IMR-90 (cell line): ENCODE measurements around the gene TRABD. TPM values are rescaled to one million over a fixed set of nuclear protein-coding genes. Genes with fewer than 3 reads are reported as not detected.
A peak's percentile ranks its signal among the peaks of the same experiment; 100 is the strongest.

ENCODE experiments used
- ATAC-seq: fragments of 200-7000 bp; cut with Tn5 transposase; 2 replicates; pipeline ENCODE4 v1.9.1; 2020; ENCODE audit warnings: low read depth, mild to moderate bottlenecking, moderate library complexity
- BruUV-seq: library from RNA; stranded (reverse); fragments of 400-500 nt; replicated peaks from 2 replicates; lab custom pipeline; 2021; lab: Mats Ljungman, UMichigan
- CTCF ChIA-PET: fragments of 300-600 bp; formaldehyde crosslinking; extraction: SDS; loops from one replicate; lab custom pipeline; 2021; ENCODE audit warnings: antibody characterized with exemption; lab: Yijun Ruan, JAX
- POLR2A ChIA-PET: fragments of 300-600 bp; sonication (Branson Sonifier 250); formaldehyde crosslinking; loops from one replicate; lab custom pipeline; 2022; ENCODE audit warnings: antibody characterized with exemption; ENCODE audit not compliant: unreplicated experiment; lab: Charles Lee
- DNase-seq: peaks from one replicate; pipeline ENCODE4 v3.0.0; 2013
- H2AFZ ChIP-seq: replicated peaks from 2 replicates; pipeline ENCODE3; 2013; ENCODE audit warnings: low read length, mild to moderate bottlenecking; ENCODE audit not compliant: poor library complexity
- H2AK5ac ChIP-seq: 2 replicates; pipeline ENCODE4 v1.6.1; 2013; ENCODE audit warnings: low read depth, low read length, inconsistent platforms
- H2AK9ac ChIP-seq: replicated peaks from 2 replicates; pipeline ENCODE3; 2013; ENCODE audit warnings: mild to moderate bottlenecking, low read depth, low read length, moderate library complexity; ENCODE audit not compliant: poor library complexity
- H2BK120ac ChIP-seq: 2 replicates; pipeline ENCODE4 v1.6.1; 2013; ENCODE audit warnings: low read depth, low read length, inconsistent platforms
- H2BK15ac ChIP-seq: 3 replicates; pipeline ENCODE4 v1.6.1; 2013; ENCODE audit warnings: low read depth, low read length, inconsistent platforms
- H2BK20ac ChIP-seq: 2 replicates; pipeline ENCODE4 v1.6.1; 2013; ENCODE audit warnings: low read depth, mild to moderate bottlenecking, inconsistent platforms, low read length, moderate library complexity
- H2BK5ac ChIP-seq: 2 replicates; pipeline ENCODE4 v1.6.1; 2013; ENCODE audit warnings: mild to moderate bottlenecking, low read depth, low read length, inconsistent platforms; ENCODE audit not compliant: poor library complexity, severe bottlenecking
- H3K14ac ChIP-seq: replicated peaks from 2 replicates; pipeline ENCODE4 v1.6.1; 2013; ENCODE audit warnings: low read depth, low read length, inconsistent platforms
- H3K18ac ChIP-seq: 2 replicates; pipeline ENCODE4 v1.6.1; 2013; ENCODE audit warnings: low read depth, low read length, control low read depth
- H3K23ac ChIP-seq: 2 replicates; pipeline ENCODE4 v1.6.1; 2013; ENCODE audit warnings: low read depth, low read length, inconsistent platforms
- H3K27ac ChIP-seq: 2 replicates; pipeline ENCODE4 v1.5.1; 2013; ENCODE audit warnings: mild to moderate bottlenecking, control low read depth, low read length; ENCODE audit not compliant: insufficient read depth
- H3K27me3 ChIP-seq: 2 replicates; pipeline ENCODE4 v1.6.1; 2013; ENCODE audit warnings: low read length; ENCODE audit not compliant: control insufficient read depth, insufficient read depth
- H3K36me3 ChIP-seq: 2 replicates; pipeline ENCODE4 v1.6.1; 2013; ENCODE audit warnings: low read length, mixed read lengths; ENCODE audit not compliant: control insufficient read depth, insufficient read depth
- H3K4ac ChIP-seq: 2 replicates; pipeline ENCODE4 v1.6.1; 2013; ENCODE audit warnings: low read depth, low read length, inconsistent platforms
- H3K4me1 ChIP-seq: 2 replicates; pipeline ENCODE4 v1.6.1; 2013; ENCODE audit warnings: low read length, mixed read lengths; ENCODE audit not compliant: control insufficient read depth, insufficient read depth
- H3K4me2 ChIP-seq: 2 replicates; pipeline ENCODE4 v1.6.1; 2013; ENCODE audit warnings: low read depth, mild to moderate bottlenecking, control low read depth, low read length, moderate library complexity
- H3K4me3 ChIP-seq: 2 replicates; pipeline ENCODE4 v1.5.1; 2013; ENCODE audit warnings: low read depth, mild to moderate bottlenecking, control low read depth, low read length, moderate library complexity; ENCODE audit not compliant: insufficient read depth
- H3K56ac ChIP-seq: 2 replicates; pipeline ENCODE4 v1.6.1; 2013; ENCODE audit warnings: low read length, inconsistent platforms; ENCODE audit not compliant: insufficient read depth; ENCODE audit errors: extremely low read depth
- H3K79me1 ChIP-seq, 2 experiments: 2 replicates each; pipeline ENCODE4 v1.6.1; 2013; ENCODE audit warnings: low read length in 2 of 2, inconsistent platforms in 1 of 2, low read depth in 1 of 2
- H3K9ac ChIP-seq: 2 replicates; pipeline ENCODE4 v1.6.1; 2013; ENCODE audit warnings: low read depth, low read length, control low read depth
- H3K9me1 ChIP-seq: 2 replicates; pipeline ENCODE4 v1.6.1; 2013; ENCODE audit warnings: low read length, inconsistent platforms; ENCODE audit not compliant: insufficient read depth
- H3K9me3 ChIP-seq: 2 replicates; pipeline ENCODE4 v1.6.1; 2013; ENCODE audit warnings: low read length; ENCODE audit not compliant: control insufficient read depth, insufficient read depth
- H4K20me1 ChIP-seq: 2 replicates; pipeline ENCODE4 v1.6.1; 2013; ENCODE audit warnings: low read length, inconsistent platforms; ENCODE audit not compliant: insufficient read depth
- H4K5ac ChIP-seq: 2 replicates; pipeline ENCODE4 v1.6.1; 2013; ENCODE audit warnings: mild to moderate bottlenecking, low read depth, low read length, control low read depth
- H4K8ac ChIP-seq, 2 experiments: 2 replicates each; pipeline ENCODE4 v1.6.1; 2013; ENCODE audit warnings: low read depth in 2 of 2, low read length in 2 of 2, control low read depth in 1 of 2, inconsistent platforms in 1 of 2
- H4K91ac ChIP-seq: 2 replicates; pipeline ENCODE4 v1.6.1; 2013; ENCODE audit warnings: low read depth, low read length, inconsistent platforms; ENCODE audit not compliant: insufficient read depth
- CEBPB ChIP-seq: IDR thresholded peaks from 2 replicates; pipeline ENCODE4 v1.6.1; 2012; ENCODE audit warnings: low read depth, low read length, improper control_type of control experiment
- MAFK ChIP-seq: IDR thresholded peaks from 2 replicates; pipeline ENCODE4 v1.6.1; 2012; ENCODE audit warnings: low read depth, low read length, improper control_type of control experiment
- MAZ ChIP-seq: IDR thresholded peaks from 2 replicates; pipeline ENCODE4 v1.6.1; 2012; ENCODE audit warnings: low read depth, mild to moderate bottlenecking, low read length, improper control_type of control experiment, moderate library complexity, borderline replicate concordance
- WGBS, 2 experiments: methylation state at CpG; one replicate each; pipeline versions ENCODE4 v1.1.5 to v1.1.7; 2013; ENCODE audit warnings: missing lambda C conversion rate in 2 of 2; ENCODE audit not compliant: insufficient read length in 1 of 2; ENCODE audit errors: extremely low coverage in 2 of 2; 5-methylcytosine and 5-hydroxymethylcytosine counted together
- dilution Hi-C: fragments of 300-500 bp; cut with HindIII; formaldehyde crosslinking; loops from one replicate; pipeline ENCODE4 v1.14.3; 2018; ENCODE audit warnings: low sequenced_read_pairs; ENCODE audit not compliant: unreplicated experiment
- in situ Hi-C: fragments of 300-500 bp; cut with MboI; formaldehyde crosslinking; loops from 3 replicates; pipeline ENCODE4 v1.14.3; 2019; ENCODE audit warnings: low sequenced_read_pairs, inconsistent platforms, mixed read lengths
- intact Hi-C: fragments of 100-400 bp; cut with micrococcal nuclease; formaldehyde crosslinking; loops from 2 replicates; pipeline ENCODE4 v1.10.0; 2022
- polyA plus RNA-seq, 3 experiments: library from polyadenylated mRNA; depleted of rRNA; stranded (reverse); fragments of >200 nt; gene quantifications; 2 replicates each; pipeline ENCODE4 v1.2.3, GENCODE V29; 2012; ENCODE audit warnings: low replicate concordance in 1 of 3
- total RNA-seq: library from RNA; depleted of rRNA; stranded (reverse); fragments of >200 nt; gene quantifications from 2 replicates; pipeline ENCODE4 v1.2.3, GENCODE V29; 2012

Gene TRABD
- total and polyA plus RNA-seq, 2 of the 4 experiments (the other 2 are of a cell fraction) = 13.4 to 42.7 TPM

- Histone ChIP-seq H3K4ac (peak overlapping the region; percentile 30; the same call in 1 of the 2 replicates), H4K5ac (peak overlapping the region; percentile 28; the same call in 1 of the 2 replicates), H3K4me3 (no peak overlapping the region), H3K4me1 (peaks cover 12% of the 10 kb centered on the region), H2AK9ac (peak overlapping the region; percentile 93), H2AFZ (peak overlapping the region; percentile 89), H3K14ac (no peak overlapping the region), H3K9me1 (peaks cover 4% of the 10 kb centered on the region), H2BK15ac (0 out of 3 replicates have a peak overlapping the region, but pooled peaks have one; percentile 38), H4K91ac (peak overlapping the region; percentile 61), H4K20me1 (peaks cover 4% of the 10 kb centered on the region), H2BK120ac (no peak overlapping the region), H3K4me2 (no peak overlapping the region), H3K9me3 (no peaks in the 10 kb centered on the region), H3K27ac (no peak overlapping the region), H3K79me1 (peaks cover 8 to 27% of the 10 kb centered on the region in 2 experiments), H3K9ac (no peak overlapping the region), H2AK5ac (no peak overlapping the region), H3K18ac (no peak overlapping the region), H3K23ac (no peak overlapping the region), H3K27me3 (no peaks in the 10 kb centered on the region), H2BK5ac (no peak overlapping the region), H3K36me3 (peaks cover 4% of the 10 kb centered on the region; the same call in 1 of the 2 replicates), H4K8ac (peak overlapping the region; percentile 80 to 91), H3K56ac (no peak overlapping the region), H2BK20ac (no peak overlapping the region)
- in situ Hi-C loops (no loop called here), dilution Hi-C loops (no loop called here), intact Hi-C loops (no loop called here)
- DNase-seq (peak; percentile 48), ATAC-seq (peak; percentile 21)
- 66% methylated on average over 18 of the region's 32 CpGs; no CpG with 5 or more reads in 1 of the 2 experiments for WGBS, 2 experiments
- ChIA-PET POLR2A (no interaction called here), CTCF (no interaction called here)
- TF ChIP-seq CEBPB = peak; percentile 67
- no peak for TF ChIP-seq MAFK
- TF ChIP-seq MAZ = peak; percentile 32; the same call in 1 of the 2 replicates
- BruUV-seq = no TSS peak
These were observed 1.5 kb upstream of the TRABD start for GRCh38 chr22:50184004-50184901.
